ENCODE measurements around the gene RAF1. TPM values are rescaled to one million over a fixed set of nuclear protein-coding genes. Genes with fewer than 3 reads are reported as not detected.

The RAF1 gene
- total and polyA plus RNA-seq, 9 of the 15 experiments (the other 6 are each of a cell fraction or from before 2014, with no cell fraction given) = 28.0 to 183 (median 85.6) TPM

- TF ChIP-seq POLR2A (conservative IDR thresholded peaks at IDR 0.05) = no peak
- TF ChIP-seq CHD4 (IDR thresholded peaks at IDR 0.05; ENCODE audit: insufficient read depth, insufficient replicate concordance, low read depth, low read length, poor library complexity, severe bottlenecking) = no peak
- TF ChIP-seq, protein P1, sequence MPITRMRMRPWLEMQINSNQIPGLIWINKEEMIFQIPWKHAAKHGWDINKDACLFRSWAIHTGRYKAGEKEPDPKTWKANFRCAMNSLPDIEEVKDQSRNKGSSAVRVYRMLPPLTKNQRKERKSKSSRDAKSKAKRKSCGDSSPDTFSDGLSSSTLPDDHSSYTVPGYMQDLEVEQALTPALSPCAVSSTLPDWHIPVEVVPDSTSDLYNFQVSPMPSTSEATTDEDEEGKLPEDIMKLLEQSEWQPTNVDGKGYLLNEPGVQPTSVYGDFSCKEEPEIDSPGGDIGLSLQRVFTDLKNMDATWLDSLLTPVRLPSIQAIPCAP (CRISPR knock-in tag; IDR thresholded peaks at IDR 0.05; ENCODE audit: borderline replicate concordance) = no peak
- TF ChIP-seq XRCC5 (IDR thresholded peaks at IDR 0.05; ENCODE audit: low read depth, low read length) = peak; percentile 84
- no peak; a peak in 1 of 4 replicates for TF ChIP-seq TRIM24 (IDR thresholded peaks at IDR 0.05)
- no peak for TF ChIP-seq ZKSCAN8 (CRISPR knock-in tag; IDR thresholded peaks at IDR 0.05)
- peak; percentile 91 for TF ChIP-seq CTCFL (IDR thresholded peaks at IDR 0.05; ENCODE audit: borderline replicate concordance, insufficient read depth, low read depth, low read length, poor library complexity, severe bottlenecking)
- TF ChIP-seq THRAP3 (IDR thresholded peaks at IDR 0.05; ENCODE audit: borderline replicate concordance) = 0 out of 2 replicates have a peak, but pooled peaks have one; percentile 40
- no peak for TF ChIP-seq ZNF133 (CRISPR knock-in tag; IDR thresholded peaks at IDR 0.05)
- TF ChIP-seq THAP12 (CRISPR knock-in tag; IDR thresholded peaks at IDR 0.05) = no peak
- TF ChIP-seq DMBX1 (CRISPR knock-in tag; IDR thresholded peaks at IDR 0.05; ENCODE audit: borderline replicate concordance) = no peak
- peak in 1 of 2 experiments; percentile 24; a peak in 1 of 4 replicates for TF ChIP-seq FOXK2 (conservative IDR thresholded peaks at IDR 0.05 in 1 of 2, IDR thresholded peaks at IDR 0.05 in 1 of 2; ENCODE audit: low read depth in 2 of 2)
- no peak for TF ChIP-seq PYGO2 (tag; IDR thresholded peaks at IDR 0.05)
- TF ChIP-seq ZNF77 (CRISPR knock-in tag; IDR thresholded peaks at IDR 0.05) = no peak
- TF ChIP-seq KDM1A (IDR thresholded peaks at IDR 0.05) = peak; percentile 43 to 63; a peak in 3 of 4 replicates
Observed at GRCh38 chr3:12706504-12707253, 42.8 kb upstream of the RAF1 start (continued).

Measured in K562 (cell line).